ENCODE results near the gene TREML2.

GRCh38 chr6:41189967-41190366 is 11.0 kb downstream of the TREML2 start:
- TF ChIP-seq EZH2 (IDR thresholded peaks at IDR 0.05; ENCODE audit: borderline replicate concordance, low read length), result no peak
- no peak for TF ChIP-seq CTCF (IDR thresholded peaks at IDR 0.05; ENCODE audit: low read length)
